ENCODE measurements around the gene CADM1. TPM values are rescaled to one million over a fixed set of nuclear protein-coding genes. Genes with fewer than 3 reads are reported as not detected.

CADM1 gene
- total RNA-seq, 2 experiments from 2014 or later = 59.7 to 89.7 TPM

DNA sequence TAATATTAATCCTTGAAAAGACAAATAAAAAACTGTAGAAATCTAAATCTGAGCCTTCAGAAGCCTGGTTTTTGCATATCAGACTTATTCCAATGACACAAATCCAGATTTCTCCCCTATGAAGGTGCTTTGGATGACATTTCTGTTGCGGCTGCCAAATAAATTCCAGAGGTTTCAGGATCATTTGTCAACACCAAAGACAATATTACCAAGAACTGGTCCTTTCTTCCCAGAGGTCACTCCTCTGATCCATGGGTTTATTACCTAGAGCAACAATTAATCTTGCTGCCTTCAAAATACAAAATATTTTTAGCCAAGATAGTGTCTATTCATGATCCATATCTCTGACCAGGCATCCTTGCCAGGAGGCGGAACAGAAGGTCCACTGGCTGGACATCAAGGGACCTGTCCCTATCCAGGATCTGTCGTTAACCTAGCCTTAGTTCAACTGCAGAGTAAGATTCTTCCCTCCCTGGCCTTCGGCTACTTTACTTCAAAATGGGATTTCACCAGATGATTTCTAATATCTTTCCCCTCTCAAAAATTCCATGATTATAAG is 4.9 kb downstream of the CADM1 start:
- ChIA-PET POLR2A (interaction anchor here (0.9 kb wide), 1 partner anchor 30 kb away, joined by 3 read pairs; no protein-coding TSS in a partner anchor), CTCF (ENCODE audit: unreplicated experiment) (no interaction called here)
- intact Hi-C loops (cut with micrococcal nuclease; ENCODE audit: unreplicated experiment) = no loop called here
- Histone ChIP-seq H3K4me3 (ENCODE audit: low read depth, low read length, poor library complexity, severe bottlenecking) (no peak overlapping the region), H2AFZ (ENCODE audit: low read length) (no peak overlapping the region), H4K20me1 (ENCODE audit: insufficient read depth, low read length) (peaks cover 25% of the 10 kb centered on the region; the same call in 1 of the 2 replicates), H3K79me2 (ENCODE audit: insufficient read depth, low read depth, low read length) (peaks cover 66% of the 10 kb centered on the region), H3K4me1 (ENCODE audit: insufficient read depth, low read length, poor library complexity, severe bottlenecking) (peaks cover 65% of the 10 kb centered on the region), H3K36me3 (ENCODE audit: insufficient read depth, low read length) (no peaks in the 10 kb centered on the region; the same call in 1 of the 2 replicates), H3K4me2 (ENCODE audit: low read length) (no peak overlapping the region), H3K9me3 (ENCODE audit: low read length) (no peaks in the 10 kb centered on the region), H3K9me2 (ENCODE audit: insufficient read depth, low read length) (no peaks in the 10 kb centered on the region), H3K27ac (ENCODE audit: low read depth, low read length, poor library complexity, severe bottlenecking) (no peak overlapping the region)
- TF ChIP-seq, protein P1, sequence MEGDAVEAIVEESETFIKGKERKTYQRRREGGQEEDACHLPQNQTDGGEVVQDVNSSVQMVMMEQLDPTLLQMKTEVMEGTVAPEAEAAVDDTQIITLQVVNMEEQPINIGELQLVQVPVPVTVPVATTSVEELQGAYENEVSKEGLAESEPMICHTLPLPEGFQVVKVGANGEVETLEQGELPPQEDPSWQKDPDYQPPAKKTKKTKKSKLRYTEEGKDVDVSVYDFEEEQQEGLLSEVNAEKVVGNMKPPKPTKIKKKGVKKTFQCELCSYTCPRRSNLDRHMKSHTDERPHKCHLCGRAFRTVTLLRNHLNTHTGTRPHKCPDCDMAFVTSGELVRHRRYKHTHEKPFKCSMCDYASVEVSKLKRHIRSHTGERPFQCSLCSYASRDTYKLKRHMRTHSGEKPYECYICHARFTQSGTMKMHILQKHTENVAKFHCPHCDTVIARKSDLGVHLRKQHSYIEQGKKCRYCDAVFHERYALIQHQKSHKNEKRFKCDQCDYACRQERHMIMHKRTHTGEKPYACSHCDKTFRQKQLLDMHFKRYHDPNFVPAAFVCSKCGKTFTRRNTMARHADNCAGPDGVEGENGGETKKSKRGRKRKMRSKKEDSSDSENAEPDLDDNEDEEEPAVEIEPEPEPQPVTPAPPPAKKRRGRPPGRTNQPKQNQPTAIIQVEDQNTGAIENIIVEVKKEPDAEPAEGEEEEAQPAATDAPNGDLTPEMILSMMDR (conservative IDR thresholded peaks at IDR 0.05; ENCODE audit: low read length) = no peak
- no TSS peak for BruUV-seq (replicated peaks)
- DNase-seq (ENCODE audit: low spot score) = no peak

DNA sequence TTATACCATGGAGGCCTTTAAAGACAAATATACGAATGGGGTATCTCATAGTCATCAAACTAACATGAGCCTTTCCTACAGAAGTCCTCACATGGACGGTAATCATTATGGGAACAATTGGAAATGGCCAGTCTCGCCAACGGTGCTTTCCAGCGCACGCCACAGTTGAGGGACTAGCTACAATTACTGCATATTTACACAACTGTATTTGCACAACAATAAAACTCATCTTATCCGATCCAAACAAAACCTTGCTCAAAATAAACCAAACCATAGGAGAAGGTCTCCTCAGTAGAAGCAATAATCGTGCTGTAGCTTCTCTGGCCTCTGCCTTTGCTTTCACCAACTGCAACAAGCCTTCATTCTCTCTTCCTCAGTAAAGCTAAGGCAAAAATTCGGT is 5.9 kb downstream of the CADM1 start:
- intact Hi-C loops (cut with micrococcal nuclease; ENCODE audit: unreplicated experiment) = no loop called here
- H3K4me3 ChIP-seq (ENCODE audit: low read depth, low read length, poor library complexity, severe bottlenecking) = no peak overlapping the region
- ChIA-PET CTCF (ENCODE audit: unreplicated experiment) (no interaction called here), POLR2A (interaction anchor here (0.7 to 1.1 kb wide), 3 partner anchors 25 to 29 kb away, joined by 3 to 4 read pairs (median 3); no protein-coding TSS in a partner anchor)
- H2AFZ ChIP-seq (ENCODE audit: low read length) = no peak overlapping the region
- 0 out of 2 replicates have a peak, but pooled peaks cover 4% of the 10 kb centered on the region for H3K9me2 ChIP-seq (ENCODE audit: insufficient read depth, low read length)
- peaks cover 25% of the 10 kb centered on the region; the same call in 1 of the 2 replicates for H4K20me1 ChIP-seq (ENCODE audit: insufficient read depth, low read length)
- H3K27ac ChIP-seq (ENCODE audit: low read depth, low read length, poor library complexity, severe bottlenecking) = no peak overlapping the region
- peaks cover 73% of the 10 kb centered on the region for H3K79me2 ChIP-seq (ENCODE audit: insufficient read depth, low read depth, low read length)
- no peaks in the 10 kb centered on the region for H3K9me3 ChIP-seq (ENCODE audit: low read length)
- TF ChIP-seq EZH2phosphoT487 (IDR thresholded peaks at IDR 0.05; ENCODE audit: borderline replicate concordance, low read depth, low read length) = no peak
- no peak for DNase-seq (ENCODE audit: low spot score)
- BruUV-seq (replicated peaks) = no TSS peak
- H3K4me1 ChIP-seq (ENCODE audit: insufficient read depth, low read length, poor library complexity, severe bottlenecking) = peaks cover 65% of the 10 kb centered on the region
- H3K4me2 ChIP-seq (ENCODE audit: low read length) = peak overlapping the region; percentile 57; the same call in 1 of the 2 replicates
- no peaks in the 10 kb centered on the region; the same call in 1 of the 2 replicates for H3K36me3 ChIP-seq (ENCODE audit: insufficient read depth, low read length)

DNA sequence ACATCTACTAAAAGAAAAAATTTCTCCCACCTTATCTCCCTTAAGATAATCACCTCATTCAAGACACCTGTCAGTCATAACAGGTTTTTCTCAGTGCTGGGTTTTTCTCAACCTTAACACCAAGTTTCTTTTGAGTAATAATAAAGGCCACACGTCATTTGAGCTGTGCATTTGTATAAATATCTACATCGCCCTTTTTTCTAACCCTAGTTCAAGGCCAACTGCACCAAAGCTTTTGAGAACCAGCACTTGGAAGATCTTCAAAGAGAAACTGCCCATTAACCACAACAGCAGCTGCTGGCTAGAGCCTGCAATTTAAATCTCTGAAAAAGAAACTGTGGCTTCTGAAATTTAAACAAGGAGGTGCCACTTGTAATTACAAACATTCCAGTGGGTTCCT is 6.9 kb downstream of the CADM1 start:
- POLR2A ChIA-PET = interaction anchor here (0.8 to 2.0 kb wide), 3 partner anchors 27 to 160 kb away, joined by 3 to 4 read pairs (median 3); no protein-coding TSS in a partner anchor
- TF ChIP-seq, protein P1 (conservative IDR thresholded peaks at IDR 0.05; ENCODE audit: low read length) = no peak
- TF ChIP-seq EZH2phosphoT487 (IDR thresholded peaks at IDR 0.05; ENCODE audit: borderline replicate concordance, low read depth, low read length) = no peak
- intact Hi-C loops (cut with micrococcal nuclease; ENCODE audit: unreplicated experiment) = no loop called here
- H3K4me1 ChIP-seq (ENCODE audit: insufficient read depth, low read length, poor library complexity, severe bottlenecking) = peaks cover 65% of the 10 kb centered on the region
- BruUV-seq (replicated peaks) = no TSS peak
- H2AFZ ChIP-seq (ENCODE audit: low read length) = no peak overlapping the region
- peak overlapping the region; percentile 30 for H3K27ac ChIP-seq (ENCODE audit: low read depth, low read length, poor library complexity, severe bottlenecking)
- H3K9me2 ChIP-seq (ENCODE audit: insufficient read depth, low read length) = 0 out of 2 replicates have a peak, but pooled peaks cover 5% of the 10 kb centered on the region
- H4K20me1 ChIP-seq (ENCODE audit: insufficient read depth, low read length) = peaks cover 25% of the 10 kb centered on the region; the same call in 1 of the 2 replicates
- CTCF ChIA-PET (ENCODE audit: unreplicated experiment) = interaction anchor here (0.5 kb wide), 1 partner anchor 107 kb away, joined by 4 read pairs; no protein-coding TSS in a partner anchor
- H3K4me3 ChIP-seq (ENCODE audit: low read depth, low read length, poor library complexity, severe bottlenecking) = peak overlapping the region; percentile 25
- peaks cover 69% of the 10 kb centered on the region for H3K79me2 ChIP-seq (ENCODE audit: insufficient read depth, low read depth, low read length)
- H3K9me3 ChIP-seq (ENCODE audit: low read length) = no peaks in the 10 kb centered on the region
- peak; percentile 68 for DNase-seq (ENCODE audit: low spot score)
- H3K4me2 ChIP-seq (ENCODE audit: low read length) = peak overlapping the region; percentile 57
- H3K36me3 ChIP-seq (ENCODE audit: insufficient read depth, low read length) = no peaks in the 10 kb centered on the region; the same call in 1 of the 2 replicates
